ENCODE results near the gene OTOP1. TPM values are rescaled to one million over a fixed set of nuclear protein-coding genes. Genes with fewer than 3 reads are reported as not detected.

The OTOP1 gene
- total RNA-seq, result not detected

- H3K27ac ChIP-seq, result no peak within 1 kb of the TSS
- no peak within 1 kb of the TSS for H3K4me3 ChIP-seq
- no peak for TF ChIP-seq CTCF (IDR thresholded peaks at IDR 0.05)
- no peak for TF ChIP-seq POLR2A (IDR thresholded peaks at IDR 0.05)
- H3K9me3 ChIP-seq, result no peaks in the 10 kb centered on the region
- no peaks in the 10 kb centered on the region for H3K36me3 ChIP-seq
- DNase-seq, result no peak
- H3K4me1 ChIP-seq, result no peaks in the 10 kb centered on the region
- H3K27me3 ChIP-seq, result peaks cover 0 to 7% of the 10 kb centered on the region in 2 donors
Measured at GRCh38 chr4:4226606-4227438, at the start of gene OTOP1. OTOP1 (minus strand) TSS chr4:4226929; CDS start chr4:4226864, 65 bp downstream.

- H3K9me3 ChIP-seq, result no peaks in the 10 kb centered on the region
- no peak for DNase-seq
- TF ChIP-seq CTCF (IDR thresholded peaks at IDR 0.05) (no peak), POLR2A (IDR thresholded peaks at IDR 0.05) (no peak)
- H3K36me3 ChIP-seq, result peaks cover 0 to 55% (median 0%) of the 10 kb centered on the region in 3 donors
- H3K4me3 ChIP-seq, result no peak overlapping the region
- H3K4me1 ChIP-seq, result no peaks in the 10 kb centered on the region
- no peaks in the 10 kb centered on the region for H3K27me3 ChIP-seq
- no peak overlapping the region for H3K27ac ChIP-seq
Measured at GRCh38 chr4:4274226-4274625, 47.5 kb upstream of the OTOP1 start.

GRCh38 chr4:4271912-4272311 lies 45.2 kb upstream of the OTOP1 start:
- Histone ChIP-seq H3K27me3 (no peaks in the 10 kb centered on the region), H3K27ac (no peak overlapping the region), H3K4me3 (no peak overlapping the region), H3K9me3 (no peaks in the 10 kb centered on the region), H3K4me1 (no peaks in the 10 kb centered on the region), H3K36me3 (peaks cover 0 to 42% (median 0%) of the 10 kb centered on the region in 3 donors)
- DNase-seq, result no peak
- TF ChIP-seq POLR2A (IDR thresholded peaks at IDR 0.05) (no peak), CTCF (IDR thresholded peaks at IDR 0.05) (no peak)

GRCh38 chr4:4270529-4270928 lies 43.8 kb upstream of the OTOP1 start:
- DNase-seq, result no peak
- peaks cover 0 to 42% (median 0%) of the 10 kb centered on the region in 3 donors for H3K36me3 ChIP-seq
- TF ChIP-seq CTCF (IDR thresholded peaks at IDR 0.05) (no peak), POLR2A (IDR thresholded peaks at IDR 0.05) (no peak)
- H3K4me1 ChIP-seq, result no peaks in the 10 kb centered on the region
- no peaks in the 10 kb centered on the region for H3K9me3 ChIP-seq
- H3K27ac ChIP-seq, result peak overlapping the region in 2 of 4 donors; percentile 4 to 39
- no peak overlapping the region for H3K4me3 ChIP-seq
- no peaks in the 10 kb centered on the region for H3K27me3 ChIP-seq

GRCh38 chr4:4269856-4270255 lies 43.1 kb upstream of the OTOP1 start:
- no peak overlapping the region for H3K4me3 ChIP-seq
- no peaks in the 10 kb centered on the region for H3K27me3 ChIP-seq
- no peaks in the 10 kb centered on the region for H3K4me1 ChIP-seq
- H3K36me3 ChIP-seq, result peaks cover 0 to 42% (median 0%) of the 10 kb centered on the region in 3 donors
- peak overlapping the region; percentile 43 to 81 (median 58) for H3K27ac ChIP-seq
- H3K9me3 ChIP-seq, result no peaks in the 10 kb centered on the region
- no peak for DNase-seq
- TF ChIP-seq CTCF (IDR thresholded peaks at IDR 0.05), result no peak
- no peak for TF ChIP-seq POLR2A (IDR thresholded peaks at IDR 0.05)

All from Peyer's patch (tissue), 4 donors.